Thyroid gland (tissue), 4 donors: ENCODE results near the gene SMARCC1. TPM values are rescaled to one million over a fixed set of nuclear protein-coding genes. Genes with fewer than 3 reads are reported as not detected.

ENCODE experiments used
- DNase-seq, 2 donors: peaks; one replicate each; pipeline ENCODE4 v3.0.0-alpha.2; 2019
- H3K27ac ChIP-seq, 3 donors: fragments of 200-600 bp; sonication (generic); 1 replicate in 2 of 3; 2 replicates in 1 of 3; pipeline ENCODE4 v1.5.1; 2016 to 2019; ENCODE audit warnings: mild to moderate bottlenecking in 1 of 3, moderate library complexity in 1 of 3
- H3K27me3 ChIP-seq: fragments of 200-600 bp; sonication (generic); one replicate; pipeline ENCODE4 v1.5.1; 2019
- H3K36me3 ChIP-seq, 2 donors: fragments of 200-600 bp; sonication (generic); one replicate each; pipeline ENCODE4 v1.5.1; 2016 to 2019
- H3K4me1 ChIP-seq, 2 donors: fragments of 200-600 bp; sonication (generic); one replicate each; pipeline ENCODE4 v1.5.1; 2017 to 2019
- H3K4me3 ChIP-seq, 3 donors: fragments of 200-600 bp; sonication (generic); replicated peaks in 1 of 3; 1 replicate in 2 of 3; 2 replicates in 1 of 3; pipeline ENCODE4 v1.5.1; 2016; ENCODE audit warnings: mild to moderate bottlenecking in 1 of 3
- H3K9me3 ChIP-seq: fragments of 200-600 bp; sonication (generic); one replicate; pipeline ENCODE4 v1.5.1; 2017
- CTCF ChIP-seq, 6 experiments: fragments of 200-600 bp in 3 of 6; fragments of 450-650 bp in 3 of 6; sonication (generic) in 3 of 6; IDR thresholded peaks; one replicate each; pipeline ENCODE4 v1.5.1; 2016 to 2019; ENCODE audit warnings: antibody characterized with exemption in 6 of 6, mild to moderate bottlenecking in 2 of 6, inconsistent platforms in 1 of 6, moderate library complexity in 1 of 6
- POLR2A ChIP-seq, 2 donors: fragments of 450-650 bp; IDR thresholded peaks; one replicate each; pipeline ENCODE4 v1.6.1; 2017; ENCODE audit warnings: antibody characterized with exemption in 2 of 2, mild to moderate bottlenecking in 2 of 2, moderate library complexity in 1 of 2
- WGBS, 2 donors: methylation state at CpG; one replicate each; pipeline ENCODE4 v1.1.5; 2017; 5-methylcytosine and 5-hydroxymethylcytosine counted together
- intact Hi-C: fragments of 100-400 bp; cut with DNase I; formaldehyde crosslinking; loops from one replicate; pipeline ENCODE4 v1.15.1; 2023
- total RNA-seq, 4 donors: library from RNA; depleted of rRNA; stranded (reverse); fragments of >200 nt; gene quantifications; one replicate each; pipeline ENCODE4 v1.2.3, GENCODE V29; 2016

SMARCC1 gene
- total RNA-seq, 4 donors from 2014 or later = 38.0 to 49.2 (median 45.4) TPM

- H3K4me3 ChIP-seq = no peak overlapping the region
- H3K27ac ChIP-seq = peak overlapping the region in 1 of 3 donors; percentile 39
- no peaks in the 10 kb centered on the region for H3K27me3 ChIP-seq
- intact Hi-C loops = no loop called here
- WGBS, 2 donors = 84 to 92% methylated on average over 6 of the region's 6 CpGs
- no peaks in the 10 kb centered on the region for H3K9me3 ChIP-seq
- H3K36me3 ChIP-seq = peaks cover 0 to 6% of the 10 kb centered on the region in 2 donors
- peak in 1 of 2 donors; percentile 7 for DNase-seq
- H3K4me1 ChIP-seq = peaks cover 15 to 19% of the 10 kb centered on the region in 2 donors
- TF ChIP-seq CTCF (IDR thresholded peaks at IDR 0.05) = no peak
- TF ChIP-seq POLR2A (IDR thresholded peaks at IDR 0.05) = no peak
These were observed 146.7 kb downstream of the SMARCC1 start for GRCh38 chr3:47634996-47635395.

GRCh38 chr3:47630810-47631209 is 150.9 kb downstream of the SMARCC1 start:
- DNase-seq = no peak
- no peak overlapping the region for H3K27ac ChIP-seq
- intact Hi-C loops = no loop called here
- peaks cover 6 to 13% of the 10 kb centered on the region in 2 donors for H3K4me1 ChIP-seq
- H3K4me3 ChIP-seq = no peak overlapping the region
- H3K9me3 ChIP-seq = no peaks in the 10 kb centered on the region
- TF ChIP-seq CTCF (IDR thresholded peaks at IDR 0.05) (no peak), POLR2A (IDR thresholded peaks at IDR 0.05) (no peak)
- H3K27me3 ChIP-seq = no peaks in the 10 kb centered on the region
- H3K36me3 ChIP-seq = peaks cover 0 to 6% of the 10 kb centered on the region in 2 donors
- 95 to 96% methylated on average over 1 of the region's 1 CpG for WGBS, 2 donors

- intact Hi-C loops = no loop called here
- H3K27me3 ChIP-seq = no peaks in the 10 kb centered on the region
- DNase-seq = no peak
- WGBS, 2 donors = 81 to 90% methylated on average over 6 of the region's 6 CpGs
- H3K4me3 ChIP-seq = no peak overlapping the region
- no peak for TF ChIP-seq CTCF (IDR thresholded peaks at IDR 0.05)
- TF ChIP-seq POLR2A (IDR thresholded peaks at IDR 0.05) = no peak
- peaks cover 0 to 6% of the 10 kb centered on the region in 2 donors for H3K36me3 ChIP-seq
- H3K4me1 ChIP-seq = peaks cover 0 to 4% of the 10 kb centered on the region in 2 donors
- no peak overlapping the region for H3K27ac ChIP-seq
- H3K9me3 ChIP-seq = no peaks in the 10 kb centered on the region
These were observed 151.9 kb downstream of the SMARCC1 start for GRCh38 chr3:47629770-47630169.

- Histone ChIP-seq H3K9me3 (no peaks in the 10 kb centered on the region), H3K4me1 (no peaks in the 10 kb centered on the region), H3K27ac (no peak overlapping the region), H3K27me3 (no peaks in the 10 kb centered on the region), H3K4me3 (no peak overlapping the region), H3K36me3 (peaks cover 0 to 6% of the 10 kb centered on the region in 2 donors)
- TF ChIP-seq CTCF (IDR thresholded peaks at IDR 0.05) (no peak), POLR2A (IDR thresholded peaks at IDR 0.05) (no peak)
- intact Hi-C loops = no loop called here
- WGBS, 2 donors = 90 to 93% methylated on average over 6 of the region's 6 CpGs
- DNase-seq = no peak
These were observed 153.3 kb downstream of the SMARCC1 start for GRCh38 chr3:47628426-47628825.

- no peak for TF ChIP-seq POLR2A (IDR thresholded peaks at IDR 0.05)
- TF ChIP-seq CTCF (IDR thresholded peaks at IDR 0.05) = no peak
- H3K4me3 ChIP-seq = no peak overlapping the region
- H3K27me3 ChIP-seq = no peaks in the 10 kb centered on the region
- 95 to 96% methylated on average over 3 of the region's 3 CpGs for WGBS, 2 donors
- peaks cover 9 to 12% of the 10 kb centered on the region in 2 donors for H3K36me3 ChIP-seq
- H3K9me3 ChIP-seq = no peaks in the 10 kb centered on the region
- intact Hi-C loops = no loop called here
- no peak for DNase-seq
- H3K27ac ChIP-seq = no peak overlapping the region
- H3K4me1 ChIP-seq = no peaks in the 10 kb centered on the region
These were observed 158.8 kb downstream of the SMARCC1 start for GRCh38 chr3:47622671-47623461.
